GM21360 (cell line): ENCODE data around the gene WDR20.

Experiments
- ATAC-seq: cut with Tn5 transposase; IDR thresholded peaks from one replicate; pipeline ENCODE4 v1.9.1; 2021; ENCODE audit warnings: mild to moderate bottlenecking, moderate library complexity; ENCODE audit not compliant: unreplicated experiment

Gene WDR20

GRCh38 chr14:102215576-102216250 is 76.0 kb downstream of the WDR20 start:
- no peak for ATAC-seq

GRCh38 chr14:102217399-102217798 is 77.7 kb downstream of the WDR20 start:
- no peak for ATAC-seq

GRCh38 chr14:102217987-102218421 is 78.3 kb downstream of the WDR20 start:
- no peak for ATAC-seq

- no peak for ATAC-seq
Observed at GRCh38 chr14:102218688-102219087, 79.0 kb downstream of the WDR20 start.

GRCh38 chr14:102219316-102219715 is 79.6 kb downstream of the WDR20 start:
- no peak for ATAC-seq

- ATAC-seq: peak; percentile 75
Observed at GRCh38 chr14:102220031-102220430, 80.3 kb downstream of the WDR20 start.

GRCh38 chr14:102221026-102221425 is 81.3 kb downstream of the WDR20 start:
- ATAC-seq: no peak

- ATAC-seq: no peak
Observed at GRCh38 chr14:102222009-102222575, 82.4 kb downstream of the WDR20 start.

- ATAC-seq: no peak
Observed at GRCh38 chr14:102222751-102223150, 83.1 kb downstream of the WDR20 start.

GRCh38 chr14:102223682-102224081 is 84.0 kb downstream of the WDR20 start:
- no peak for ATAC-seq

GRCh38 chr14:102225386-102225785 is 85.7 kb downstream of the WDR20 start:
- no peak for ATAC-seq

- ATAC-seq: no peak
Observed at GRCh38 chr14:102225936-102226335, 86.2 kb downstream of the WDR20 start.

GRCh38 chr14:102226356-102227125 is 86.8 kb downstream of the WDR20 start:
- ATAC-seq: no peak

- no peak for ATAC-seq
Observed at GRCh38 chr14:102227184-102227964, 87.7 kb downstream of the WDR20 start.

- no peak for ATAC-seq
Observed at GRCh38 chr14:102229071-102229738, 89.5 kb downstream of the WDR20 start.

GRCh38 chr14:102229739-102230092 is 90.0 kb downstream of the WDR20 start:
- ATAC-seq: no peak

- ATAC-seq: no peak
Observed at GRCh38 chr14:102230481-102231210, 90.9 kb downstream of the WDR20 start.

- no peak for ATAC-seq
Observed at GRCh38 chr14:102231476-102232347, 92.0 kb downstream of the WDR20 start.

GRCh38 chr14:102232348-102232625 is 92.6 kb downstream of the WDR20 start:
- ATAC-seq: no peak
